HepG2 (cell line): ENCODE measurements around the gene KRT82.

Experiments
- CREB1 ChIP-seq, 2 experiments: fragments of 450-650 bp in 1 of 2; IDR thresholded peaks; 2 replicates each; pipeline ENCODE4 v1.6.1; 2016 to 2017; ENCODE audit warnings: control low read depth in 1 of 2, mild to moderate bottlenecking in 1 of 2, missing compliant biosample characterization in 1 of 2, missing genetic modification characterization in 1 of 2
- GLI4 ChIP-seq: sonication (generic); formaldehyde crosslinking; IDR thresholded peaks from 2 replicates; pipeline ENCODE4 v1.5.1; 2020; ENCODE audit warnings: missing genetic modification reagents, mild to moderate bottlenecking, moderate library complexity, borderline replicate concordance
- KLF9 ChIP-seq: IDR thresholded peaks from 2 replicates; pipeline ENCODE4 v1.6.1; 2016; ENCODE audit warnings: low read depth
- POLR2A ChIP-seq, 2 experiments: IDR thresholded peaks; 2 replicates each; pipeline ENCODE4 v1.6.1; 2011; ENCODE audit warnings: low read depth in 2 of 2, low read length in 2 of 2, mild to moderate bottlenecking in 1 of 2, moderate library complexity in 1 of 2; ENCODE audit not compliant: insufficient read depth in 1 of 2
- ZKSCAN1 ChIP-seq: fragments of 150-350 bp; IDR thresholded peaks from 2 replicates; pipeline ENCODE4 v1.6.1; 2014; ENCODE audit warnings: low read length
- TF ChIP-seq, protein P1 (sequence below): sonication (generic); formaldehyde crosslinking; IDR thresholded peaks from 2 replicates; pipeline ENCODE4 v1.5.0; 2020; ENCODE audit warnings: mild to moderate bottlenecking, missing genetic modification reagents, moderate library complexity

- TF ChIP-seq ZKSCAN1 (no peak), POLR2A (IDR thresholded peaks at IDR 0.05; ENCODE audit: insufficient read depth in 1 of 2, low read depth in 2 of 2, low read length in 2 of 2) (no peak), KLF9 (CRISPR knock-in tag) (no peak), CREB1 (IDR thresholded peaks at IDR 0.05) (no peak), CREB1 (CRISPR knock-in tag; IDR thresholded peaks at IDR 0.05) (no peak), GLI4 (CRISPR knock-in tag) (no peak)
- TF ChIP-seq, protein P1, sequence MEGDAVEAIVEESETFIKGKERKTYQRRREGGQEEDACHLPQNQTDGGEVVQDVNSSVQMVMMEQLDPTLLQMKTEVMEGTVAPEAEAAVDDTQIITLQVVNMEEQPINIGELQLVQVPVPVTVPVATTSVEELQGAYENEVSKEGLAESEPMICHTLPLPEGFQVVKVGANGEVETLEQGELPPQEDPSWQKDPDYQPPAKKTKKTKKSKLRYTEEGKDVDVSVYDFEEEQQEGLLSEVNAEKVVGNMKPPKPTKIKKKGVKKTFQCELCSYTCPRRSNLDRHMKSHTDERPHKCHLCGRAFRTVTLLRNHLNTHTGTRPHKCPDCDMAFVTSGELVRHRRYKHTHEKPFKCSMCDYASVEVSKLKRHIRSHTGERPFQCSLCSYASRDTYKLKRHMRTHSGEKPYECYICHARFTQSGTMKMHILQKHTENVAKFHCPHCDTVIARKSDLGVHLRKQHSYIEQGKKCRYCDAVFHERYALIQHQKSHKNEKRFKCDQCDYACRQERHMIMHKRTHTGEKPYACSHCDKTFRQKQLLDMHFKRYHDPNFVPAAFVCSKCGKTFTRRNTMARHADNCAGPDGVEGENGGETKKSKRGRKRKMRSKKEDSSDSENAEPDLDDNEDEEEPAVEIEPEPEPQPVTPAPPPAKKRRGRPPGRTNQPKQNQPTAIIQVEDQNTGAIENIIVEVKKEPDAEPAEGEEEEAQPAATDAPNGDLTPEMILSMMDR (CRISPR knock-in tag) = no peak
These were observed 42.1 kb upstream of the KRT82 start for GRCh38 chr12:52448228-52448627.
